Colon (tissue), 2 donors: ENCODE data around the gene CELF4.

Experiments
- FAIRE-seq: peaks from 2 replicates; lab custom pipeline; 2012; peaks lifted over from hg19 to GRCh38; lab: Jason Lieb, UNC
- donor health status: control.
- donor health status: control.

Gene CELF4

GRCh38 chr18:37438417-37439180, 127.0 kb downstream of the CELF4 start:
- no peak for FAIRE-seq

GRCh38 chr18:37435996-37436395, 129.6 kb downstream of the CELF4 start:
- no peak for FAIRE-seq

- no peak for FAIRE-seq
Observed at GRCh38 chr18:37435150-37435867, 130.3 kb downstream of the CELF4 start.

GRCh38 chr18:37434161-37434860, 131.3 kb downstream of the CELF4 start:
- FAIRE-seq: no peak

- FAIRE-seq: no peak
Observed at GRCh38 chr18:37432436-37433195, 133.0 kb downstream of the CELF4 start.

- no peak for FAIRE-seq
Observed at GRCh38 chr18:37430357-37431076, 135.1 kb downstream of the CELF4 start.

GRCh38 chr18:37429791-37430190, 135.8 kb downstream of the CELF4 start:
- no peak for FAIRE-seq

GRCh38 chr18:37428288-37428974, 137.2 kb downstream of the CELF4 start:
- FAIRE-seq: no peak

GRCh38 chr18:37426586-37426985, 139.0 kb downstream of the CELF4 start:
- FAIRE-seq: no peak

GRCh38 chr18:37425222-37425621, 140.4 kb downstream of the CELF4 start:
- no peak for FAIRE-seq

- FAIRE-seq: no peak
Observed at GRCh38 chr18:37424507-37424906, 141.1 kb downstream of the CELF4 start.

GRCh38 chr18:37422596-37422995, 143.0 kb downstream of the CELF4 start:
- no peak for FAIRE-seq

GRCh38 chr18:37422116-37422515, 143.5 kb downstream of the CELF4 start:
- FAIRE-seq: no peak

GRCh38 chr18:37421341-37422077, 144.1 kb downstream of the CELF4 start:
- no peak for FAIRE-seq

GRCh38 chr18:37420315-37420880, 145.2 kb downstream of the CELF4 start:
- no peak for FAIRE-seq

GRCh38 chr18:37419866-37420265, 145.7 kb downstream of the CELF4 start:
- FAIRE-seq: no peak

- FAIRE-seq: no peak
Observed at GRCh38 chr18:37419315-37419714, 146.3 kb downstream of the CELF4 start.

GRCh38 chr18:37414816-37415215, 150.8 kb downstream of the CELF4 start:
- FAIRE-seq: no peak

- FAIRE-seq: no peak
Observed at GRCh38 chr18:37412829-37413228, 152.8 kb downstream of the CELF4 start.

- no peak for FAIRE-seq
Observed at GRCh38 chr18:37412333-37412732, 153.3 kb downstream of the CELF4 start.
